GM18505 (cell line): ENCODE results near the gene POTEB.
"Not testable (repeated sequence)": the region's sequence is repeated elsewhere in the genome, so short reads cannot be mapped to it uniquely, and the experiment has no call there.

ENCODE experiments used
- ATAC-seq: cut with Tn5 transposase; IDR thresholded peaks from one replicate; pipeline ENCODE4 v1.9.1; 2021; ENCODE audit not compliant: unreplicated experiment

The POTEB gene

GRCh38 chr15:21877635-21878034 lies at the start of gene POTEB:
TSS of gene POTEB (minus strand) at chr15:21877735. CDS start at chr15:21877246, 489 bp downstream.
- ATAC-seq, result not testable (repeated sequence)

- ATAC-seq, result not testable (repeated sequence)
These were observed 13.4 kb upstream of the POTEB start for GRCh38 chr15:21890955-21891354.

- ATAC-seq, result not testable (repeated sequence)
These were observed 12.0 kb upstream of the POTEB start for GRCh38 chr15:21889542-21889941.

- ATAC-seq, result not testable (repeated sequence)
These were observed 38.7 kb downstream of the POTEB start for GRCh38 chr15:21838831-21839230.
